ENCODE data around the gene TFDP3.

Gene TFDP3

GRCh38 chrX:133185938-133186337 lies 32.2 kb downstream of the TFDP3 start:
- DNase-seq (ENCODE audit: low spot score): no peak

DNA sequence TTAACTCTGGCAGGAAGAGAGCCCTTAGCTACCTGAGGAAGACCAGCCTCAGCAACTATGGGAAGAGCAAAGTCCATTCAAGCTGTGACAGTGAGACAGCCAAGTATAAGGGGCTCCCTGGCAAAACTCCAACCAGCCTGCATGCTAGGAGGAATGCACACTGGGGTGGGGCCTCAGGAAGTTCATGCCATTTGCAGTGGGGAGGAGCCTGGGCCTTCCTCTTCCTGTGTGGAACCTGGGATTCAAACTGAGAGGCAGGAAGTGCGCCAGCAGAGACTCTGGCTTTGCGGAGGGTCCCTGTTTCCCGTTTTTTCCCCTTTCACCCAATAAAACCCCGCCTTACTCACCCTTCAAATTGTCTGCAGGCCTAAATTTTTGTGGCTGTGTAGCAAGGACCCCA lies 33.0 kb downstream of the TFDP3 start:
- no peak for DNase-seq (ENCODE audit: low spot score)

DNA sequence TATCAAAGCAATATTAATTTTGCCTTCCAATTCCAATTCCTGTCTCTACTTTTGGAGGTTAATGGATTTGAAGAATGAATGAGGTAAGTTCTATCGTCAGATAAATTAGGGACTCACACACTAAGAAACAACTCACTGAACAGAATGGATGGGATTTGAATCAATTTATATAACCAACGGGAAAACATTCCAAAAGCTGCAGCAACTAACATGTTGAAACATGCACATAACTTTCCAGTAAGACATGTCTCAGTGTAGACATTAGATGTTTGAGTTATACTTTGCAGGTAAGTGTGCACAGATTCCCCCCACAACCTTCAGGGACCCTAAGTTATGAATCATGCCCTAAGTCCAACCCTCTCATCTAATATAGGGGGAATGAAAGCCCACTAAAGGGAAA lies 34.3 kb downstream of the TFDP3 start:
- no peak for DNase-seq (ENCODE audit: low spot score)

GRCh38 chrX:133179500-133179899 lies 38.7 kb downstream of the TFDP3 start:
- no peak for DNase-seq (ENCODE audit: low spot score)

- no peak for DNase-seq (ENCODE audit: low spot score)
These were observed 41.0 kb downstream of the TFDP3 start for GRCh38 chrX:133177202-133177601.

- DNase-seq (ENCODE audit: low spot score): no peak
These were observed 42.5 kb downstream of the TFDP3 start for GRCh38 chrX:133175605-133176004.

- DNase-seq (ENCODE audit: low spot score): no peak
These were observed 43.0 kb downstream of the TFDP3 start for GRCh38 chrX:133175162-133175561.

DNA sequence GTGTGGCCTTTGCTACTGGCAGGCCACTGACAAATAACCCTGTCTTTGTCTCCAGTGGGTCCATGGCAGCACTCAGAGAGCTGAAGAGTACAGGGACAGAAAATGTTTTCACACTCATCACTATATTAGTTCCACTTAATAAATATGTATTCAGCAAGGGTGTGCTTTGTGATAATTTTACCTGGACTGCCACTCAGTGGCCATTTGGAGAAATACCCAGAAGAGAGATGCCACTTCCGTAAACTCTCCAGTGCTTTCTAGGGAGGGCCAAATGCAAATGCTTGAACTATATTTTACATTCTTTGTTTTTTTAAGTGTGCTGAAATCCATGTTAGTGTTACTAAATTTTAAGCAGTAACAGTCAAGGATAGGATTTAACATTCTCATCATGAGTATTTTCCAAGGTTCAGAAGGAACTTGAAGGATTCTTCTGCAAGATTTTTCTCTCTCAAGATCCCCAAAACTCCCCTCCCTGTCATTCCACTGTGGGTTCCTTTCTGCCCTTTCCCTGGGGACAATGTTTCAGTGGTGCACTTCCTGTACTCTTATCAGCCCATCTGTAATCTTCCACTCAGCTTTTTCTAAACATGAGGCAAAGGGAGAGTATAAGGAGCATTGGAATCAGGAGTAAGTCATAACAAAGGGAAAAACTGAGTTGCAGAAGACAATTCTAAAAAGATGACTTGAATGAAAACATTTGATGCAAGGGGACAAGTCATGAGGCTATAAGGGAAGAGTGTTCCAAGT lies 46.0 kb downstream of the TFDP3 start:
- DNase-seq (ENCODE audit: low spot score): no peak

All from CD4-positive, alpha-beta T cell treated with Interleukin-2 at 100 ng/mL for 4 hours (primary cell).